IPS-20b (cell line): Measurements from ENCODE around the gene KCNE3.

Source experiments
- H3K27ac ChIP-seq: one replicate; pipeline ENCODE4 v1.5.1; 2013; ENCODE audit warnings: low read length
- H3K27me3 ChIP-seq: 2 replicates; pipeline ENCODE4 v1.6.1; 2013; ENCODE audit warnings: mild to moderate bottlenecking, low read length, inconsistent platforms; ENCODE audit not compliant: insufficient read depth
- H3K36me3 ChIP-seq: 2 replicates; pipeline ENCODE4 v1.6.1; 2013; ENCODE audit warnings: low read depth, mild to moderate bottlenecking, inconsistent platforms, low read length, moderate library complexity; ENCODE audit not compliant: insufficient read depth
- H3K4me1 ChIP-seq: 2 replicates; pipeline ENCODE4 v1.6.1; 2013; ENCODE audit warnings: mild to moderate bottlenecking, control low read depth, inconsistent platforms, low read length, moderate library complexity; ENCODE audit not compliant: insufficient read depth
- H3K4me3 ChIP-seq: 2 replicates; pipeline ENCODE4 v1.5.1; 2013; ENCODE audit warnings: mild to moderate bottlenecking, low read length, inconsistent platforms
- H3K9ac ChIP-seq: 2 replicates; pipeline ENCODE4 v1.6.1; 2013; ENCODE audit warnings: low read depth, mild to moderate bottlenecking, inconsistent platforms, low read length, moderate library complexity
- H3K9me3 ChIP-seq: 2 replicates; pipeline ENCODE4 v1.6.1; 2013; ENCODE audit warnings: mild to moderate bottlenecking, low read depth, low read length, inconsistent platforms; ENCODE audit not compliant: insufficient read depth

Gene KCNE3

GRCh38 chr11:74468936-74469335 is 1.6 kb upstream of the KCNE3 start:
- Histone ChIP-seq H3K36me3 (no peaks in the 10 kb centered on the region), H3K9ac (no peak overlapping the region), H3K27ac (no peak overlapping the region), H3K4me1 (peaks cover 9% of the 10 kb centered on the region; the same call in 1 of the 2 replicates), H3K4me3 (no peak overlapping the region), H3K27me3 (peaks cover 30% of the 10 kb centered on the region), H3K9me3 (no peaks in the 10 kb centered on the region)

GRCh38 chr11:74468521-74468920 is 1.2 kb upstream of the KCNE3 start:
- Histone ChIP-seq H3K9ac (no peak overlapping the region), H3K27ac (no peak overlapping the region), H3K27me3 (peaks cover 30% of the 10 kb centered on the region), H3K36me3 (no peaks in the 10 kb centered on the region), H3K4me3 (no peak overlapping the region), H3K9me3 (no peaks in the 10 kb centered on the region), H3K4me1 (peaks cover 9% of the 10 kb centered on the region; the same call in 1 of the 2 replicates)

DNA sequence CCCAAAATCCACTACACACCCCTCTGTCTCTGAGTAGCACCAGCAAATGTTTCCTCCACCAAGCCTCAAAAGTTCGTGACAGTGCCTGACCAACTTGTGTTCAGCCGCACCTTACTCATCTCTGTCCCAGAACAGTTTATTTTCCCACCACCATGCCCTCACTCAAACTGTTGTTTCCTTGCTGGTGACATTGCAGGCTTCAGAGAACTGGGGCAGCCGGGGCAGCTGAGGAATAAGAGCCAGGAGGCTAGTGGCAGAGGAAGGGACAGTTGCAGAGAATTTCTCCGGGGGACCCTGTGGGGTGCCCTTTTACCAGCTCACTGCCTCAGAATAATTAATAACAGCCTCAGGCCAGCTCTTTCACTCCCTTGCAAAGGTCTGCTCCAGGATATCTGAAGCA is 709 bp upstream of the KCNE3 start:
- peak overlapping the region; percentile 39; the same call in 1 of the 2 replicates for H3K9ac ChIP-seq
- peaks cover 30% of the 10 kb centered on the region for H3K27me3 ChIP-seq
- peak overlapping the region; percentile 72; the same call in 1 of the 2 replicates for H3K4me3 ChIP-seq

GRCh38 chr11:74465291-74465708 is 2.0 kb downstream of the KCNE3 start:
- no peak overlapping the region for H3K9ac ChIP-seq
- peaks cover 30% of the 10 kb centered on the region for H3K27me3 ChIP-seq
- H3K36me3 ChIP-seq, result no peaks in the 10 kb centered on the region
- H3K9me3 ChIP-seq, result no peaks in the 10 kb centered on the region
- H3K4me1 ChIP-seq, result peaks cover 19% of the 10 kb centered on the region
- no peak overlapping the region for H3K27ac ChIP-seq
- H3K4me3 ChIP-seq, result no peak overlapping the region

More for the DNA sequence above, 709 bp upstream of the KCNE3 start:
- Histone ChIP-seq H3K27ac (no peak overlapping the region), H3K9me3 (no peaks in the 10 kb centered on the region), H3K4me1 (peaks cover 9% of the 10 kb centered on the region; the same call in 1 of the 2 replicates), H3K36me3 (no peaks in the 10 kb centered on the region)

DNA sequence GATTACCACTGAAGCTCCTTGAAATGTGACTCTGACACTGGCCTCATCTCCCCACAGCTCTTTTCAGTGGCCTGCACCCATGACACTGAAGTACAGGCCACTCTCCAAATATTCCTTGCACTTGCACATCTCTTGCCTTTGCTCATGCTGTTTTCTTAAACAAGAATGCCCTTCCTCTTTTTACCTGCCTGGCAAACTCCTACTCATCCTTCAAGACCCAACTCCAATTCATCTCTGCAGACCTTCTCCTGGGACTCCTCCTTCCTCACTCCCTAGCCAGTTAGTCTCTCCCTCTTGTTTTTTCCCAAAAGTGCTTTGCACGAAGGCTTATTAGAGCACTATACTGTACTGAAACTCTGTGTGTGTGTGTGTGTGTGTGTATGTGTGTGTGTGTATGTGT is 2.6 kb downstream of the KCNE3 start:
- H3K27me3 ChIP-seq, result peaks cover 30% of the 10 kb centered on the region
- H3K4me3 ChIP-seq, result no peak overlapping the region
- H3K9me3 ChIP-seq, result no peaks in the 10 kb centered on the region
- H3K9ac ChIP-seq, result no peak overlapping the region
- no peak overlapping the region for H3K27ac ChIP-seq
- no peaks in the 10 kb centered on the region for H3K36me3 ChIP-seq
- H3K4me1 ChIP-seq, result peaks cover 19% of the 10 kb centered on the region

GRCh38 chr11:74463216-74463615 is 4.1 kb downstream of the KCNE3 start:
- Histone ChIP-seq H3K27me3 (peaks cover 29% of the 10 kb centered on the region), H3K36me3 (no peaks in the 10 kb centered on the region), H3K27ac (no peak overlapping the region), H3K9ac (no peak overlapping the region), H3K4me1 (peaks cover 17% of the 10 kb centered on the region), H3K9me3 (no peaks in the 10 kb centered on the region), H3K4me3 (no peak overlapping the region)

DNA sequence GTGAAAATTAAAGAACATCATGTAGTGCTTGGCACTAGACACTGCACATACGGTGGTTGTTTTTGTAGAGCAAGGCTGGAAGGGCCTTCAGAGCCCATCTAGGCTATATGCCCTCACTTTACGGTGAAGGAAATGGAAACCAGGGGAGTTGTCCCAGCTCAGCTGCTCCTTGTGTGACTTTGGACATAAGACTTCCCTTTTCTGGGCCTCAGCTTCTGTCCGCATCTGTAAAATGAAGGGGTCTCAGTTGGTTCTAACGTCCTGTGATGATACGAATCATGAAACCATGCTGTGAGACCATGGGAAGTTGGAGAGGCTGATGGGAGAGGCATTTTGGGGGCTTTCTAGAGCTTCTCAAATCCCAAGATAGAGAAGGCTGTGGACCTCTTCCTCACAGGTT is 4.7 kb downstream of the KCNE3 start:
- H3K4me3 ChIP-seq, result no peak overlapping the region
- peaks cover 11% of the 10 kb centered on the region for H3K4me1 ChIP-seq
- H3K9me3 ChIP-seq, result no peaks in the 10 kb centered on the region
- no peak overlapping the region for H3K27ac ChIP-seq
- peaks cover 24% of the 10 kb centered on the region for H3K27me3 ChIP-seq
- H3K36me3 ChIP-seq, result no peaks in the 10 kb centered on the region
- no peak overlapping the region for H3K9ac ChIP-seq

- no peak overlapping the region for H3K4me3 ChIP-seq
- peaks cover 10% of the 10 kb centered on the region for H3K4me1 ChIP-seq
- no peaks in the 10 kb centered on the region for H3K9me3 ChIP-seq
- no peak overlapping the region for H3K27ac ChIP-seq
- no peaks in the 10 kb centered on the region for H3K36me3 ChIP-seq
- H3K9ac ChIP-seq, result no peak overlapping the region
- peaks cover 18% of the 10 kb centered on the region for H3K27me3 ChIP-seq
These were observed 5.3 kb downstream of the KCNE3 start for GRCh38 chr11:74462009-74462408.

DNA sequence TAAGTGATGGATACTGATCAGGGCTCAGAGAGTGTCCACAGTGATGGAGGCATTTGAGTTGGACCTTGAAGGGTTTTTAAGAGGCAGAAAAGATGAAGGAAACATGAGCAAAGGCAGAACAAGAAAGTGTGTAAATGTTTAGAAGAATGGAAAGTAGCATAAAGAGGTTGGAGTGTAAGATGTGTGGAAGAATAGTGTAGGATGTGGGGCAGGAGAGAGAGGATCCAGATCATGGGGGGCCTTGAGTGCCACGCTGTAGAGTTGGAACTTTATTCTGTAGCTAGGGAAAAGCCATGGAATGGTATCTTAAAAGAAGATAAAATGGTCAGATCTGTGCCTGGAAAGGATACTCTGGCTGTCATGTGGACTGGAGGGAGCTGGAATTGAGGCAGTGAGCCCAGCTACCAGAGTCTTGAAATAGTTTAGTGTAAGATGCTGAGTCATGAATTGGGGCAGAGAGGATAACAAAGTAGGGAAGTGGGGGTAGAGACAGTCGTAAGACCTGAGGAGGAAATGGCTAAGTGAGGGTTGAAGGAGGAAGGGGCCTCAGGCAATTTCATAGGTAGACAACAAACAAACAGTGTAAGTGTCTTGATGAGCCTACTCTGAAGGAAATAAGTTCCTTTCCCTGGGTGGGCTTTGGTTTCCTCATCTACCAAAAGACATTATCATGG is 6.7 kb downstream of the KCNE3 start:
- no peaks in the 10 kb centered on the region for H3K9me3 ChIP-seq
- no peak overlapping the region for H3K4me3 ChIP-seq
- H3K27ac ChIP-seq, result no peak overlapping the region
- H3K4me1 ChIP-seq, result peaks cover 10% of the 10 kb centered on the region
- no peaks in the 10 kb centered on the region for H3K36me3 ChIP-seq
- H3K27me3 ChIP-seq, result peaks cover 4% of the 10 kb centered on the region; the same call in 1 of the 2 replicates
- no peak overlapping the region for H3K9ac ChIP-seq

- Histone ChIP-seq H3K4me1 (peaks cover 10% of the 10 kb centered on the region), H3K36me3 (no peaks in the 10 kb centered on the region), H3K9me3 (no peaks in the 10 kb centered on the region), H3K9ac (no peak overlapping the region), H3K4me3 (no peak overlapping the region), H3K27me3 (no peaks in the 10 kb centered on the region), H3K27ac (no peak overlapping the region)
These were observed 7.3 kb downstream of the KCNE3 start for GRCh38 chr11:74460065-74460464.

DNA sequence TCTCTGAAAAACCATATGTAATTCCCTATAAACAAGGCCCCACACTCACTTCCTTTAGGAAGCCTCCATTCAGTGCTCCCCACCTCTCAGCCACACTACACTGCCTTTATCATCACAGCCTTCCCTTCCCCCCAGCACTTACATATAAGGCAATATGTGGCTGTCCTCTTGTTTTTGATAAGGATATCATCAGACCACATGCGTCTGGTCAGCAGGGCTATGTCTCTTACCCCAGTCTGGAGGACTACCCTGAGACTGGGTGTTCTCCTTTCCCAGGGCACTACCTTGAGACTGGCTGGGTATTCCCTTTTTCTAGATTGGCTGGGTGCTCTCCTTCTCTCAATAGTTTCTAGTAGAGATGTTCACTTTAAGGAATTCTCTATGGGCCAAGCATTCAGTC is 7.8 kb downstream of the KCNE3 start:
- Histone ChIP-seq H3K36me3 (no peaks in the 10 kb centered on the region), H3K9ac (no peak overlapping the region)

GRCh38 chr11:74457356-74457755 is 10.0 kb downstream of the KCNE3 start:
- peaks cover 10% of the 10 kb centered on the region for H3K4me1 ChIP-seq
- no peak overlapping the region for H3K27ac ChIP-seq
- H3K36me3 ChIP-seq, result no peaks in the 10 kb centered on the region
- no peaks in the 10 kb centered on the region for H3K27me3 ChIP-seq
- H3K4me3 ChIP-seq, result no peak overlapping the region
- H3K9ac ChIP-seq, result no peak overlapping the region
- H3K9me3 ChIP-seq, result no peaks in the 10 kb centered on the region

More for the DNA sequence above, 7.8 kb downstream of the KCNE3 start:
- Histone ChIP-seq H3K27ac (no peak overlapping the region), H3K9me3 (no peaks in the 10 kb centered on the region), H3K4me3 (no peak overlapping the region), H3K4me1 (peaks cover 10% of the 10 kb centered on the region), H3K27me3 (no peaks in the 10 kb centered on the region)
